Left kidney (tissue), 2 donors: ENCODE data around the gene NACAD. TPM values are rescaled to one million over a fixed set of nuclear protein-coding genes. Genes with fewer than 3 reads are reported as not detected.
"Not testable (repeated sequence)": the region's sequence is repeated elsewhere in the genome, so short reads cannot be mapped to it uniquely, and the experiment has no call there.

Source experiments
- DNase-seq: peaks from one replicate; pipeline ENCODE4 v3.0.0-alpha.2; 2013
- polyA plus RNA-seq: library from polyadenylated mRNA; unstranded; fragments of 120-200 nt; gene quantifications from one replicate; pipeline ENCODE4 v1.2.1, GENCODE V29; 2013; ENCODE audit not compliant: insufficient read length

Gene NACAD
- polyA plus RNA-seq, 1 donor: 8.6 TPM

DNA sequence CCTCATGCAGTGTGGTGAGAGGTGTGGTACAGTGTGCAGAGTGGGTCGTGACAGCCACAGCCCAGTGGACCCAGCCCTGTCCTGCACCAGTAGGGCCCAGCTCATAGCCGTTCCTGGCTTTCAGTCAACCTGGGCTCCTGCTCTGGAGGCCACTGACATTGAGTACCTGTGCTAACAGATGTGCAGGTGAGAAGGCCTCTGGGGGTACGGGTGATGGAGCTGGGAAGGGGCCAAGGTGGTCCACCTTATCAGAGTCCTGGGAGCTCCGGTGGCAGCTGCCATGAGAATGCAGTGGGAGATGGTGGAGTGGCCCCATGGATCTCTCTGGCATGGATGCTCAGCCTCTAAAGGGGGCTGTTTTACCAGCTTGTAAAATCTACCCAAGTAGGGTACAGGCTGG is 28.8 kb upstream of the NACAD start:
- no peak for DNase-seq

DNA sequence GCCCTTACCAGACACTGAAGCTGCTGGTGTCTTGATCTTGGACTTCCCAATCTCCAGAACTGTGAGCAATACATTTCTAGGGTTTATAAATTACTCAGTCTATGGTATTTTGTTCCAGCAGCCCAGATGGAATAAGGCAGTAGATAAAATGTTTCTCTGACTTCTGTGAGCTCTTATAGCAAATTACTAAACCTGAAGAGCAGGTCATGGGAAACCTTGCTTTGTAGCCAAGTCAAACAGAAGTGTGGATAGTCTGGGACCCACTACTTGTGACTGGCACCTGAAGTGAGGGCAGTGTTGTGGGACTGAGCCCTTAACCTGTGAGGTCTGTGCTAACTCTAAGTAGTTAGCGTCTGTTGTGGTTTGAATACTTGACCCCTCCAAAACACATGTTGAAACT is 27.3 kb upstream of the NACAD start:
- no peak for DNase-seq

DNA sequence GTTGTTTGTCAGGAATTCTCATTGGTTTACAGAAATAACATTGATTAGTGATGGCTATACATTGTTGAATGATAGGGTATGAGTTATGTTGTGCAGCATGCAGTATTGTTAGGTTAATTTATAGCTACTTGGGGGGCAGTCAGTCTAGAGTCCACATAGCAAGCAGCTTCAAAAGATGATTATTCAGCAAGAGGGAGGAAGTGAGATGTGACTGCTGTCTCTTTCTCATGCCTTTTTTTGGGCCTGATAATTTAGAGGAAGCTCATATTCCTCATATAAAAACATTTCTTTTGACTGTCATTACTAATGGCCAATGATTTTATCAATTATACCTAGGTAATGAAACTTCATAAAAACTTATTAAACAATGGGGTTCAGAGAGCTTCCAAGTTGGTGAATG is 26.2 kb upstream of the NACAD start:
- DNase-seq: no peak

DNA sequence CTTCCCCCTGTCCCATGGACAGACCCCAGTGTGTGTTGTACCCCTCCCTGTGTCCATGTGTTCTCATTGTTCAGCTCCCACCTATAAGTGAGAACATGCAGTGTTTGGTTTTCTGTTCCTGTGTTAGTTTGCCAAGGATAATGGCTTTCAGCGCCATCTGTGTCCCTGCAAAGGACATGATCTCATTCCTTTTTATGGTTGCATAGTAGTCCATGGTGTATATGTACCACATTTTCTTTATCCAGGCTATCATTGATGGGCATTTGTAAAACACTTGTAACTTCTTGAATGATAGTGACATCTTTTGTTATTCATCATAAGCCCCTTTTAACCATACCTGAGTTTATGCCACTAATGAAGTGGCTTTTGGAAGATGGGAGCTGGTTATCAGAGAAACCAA is 25.5 kb upstream of the NACAD start:
- DNase-seq: not testable (repeated sequence)

DNA sequence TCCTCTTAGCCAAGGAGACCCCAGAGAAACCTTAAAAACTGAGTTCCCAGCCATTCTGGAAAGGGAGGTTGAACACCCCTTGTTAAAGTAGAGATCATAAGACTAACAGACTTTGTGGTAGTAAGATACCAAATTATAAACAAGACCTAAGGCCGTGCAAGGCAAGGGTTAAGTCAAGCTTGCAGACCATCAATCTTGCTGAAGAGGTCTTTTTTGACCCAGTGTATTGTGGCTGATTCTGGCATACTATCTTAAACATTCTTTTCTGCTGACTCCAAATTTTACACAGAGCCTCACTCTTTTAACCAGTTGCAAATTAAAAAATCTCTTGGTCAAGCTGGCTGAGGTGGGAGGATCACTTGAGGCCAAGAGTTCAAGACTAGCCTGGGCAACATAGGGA is 23.9 kb upstream of the NACAD start:
- DNase-seq: no peak

DNA sequence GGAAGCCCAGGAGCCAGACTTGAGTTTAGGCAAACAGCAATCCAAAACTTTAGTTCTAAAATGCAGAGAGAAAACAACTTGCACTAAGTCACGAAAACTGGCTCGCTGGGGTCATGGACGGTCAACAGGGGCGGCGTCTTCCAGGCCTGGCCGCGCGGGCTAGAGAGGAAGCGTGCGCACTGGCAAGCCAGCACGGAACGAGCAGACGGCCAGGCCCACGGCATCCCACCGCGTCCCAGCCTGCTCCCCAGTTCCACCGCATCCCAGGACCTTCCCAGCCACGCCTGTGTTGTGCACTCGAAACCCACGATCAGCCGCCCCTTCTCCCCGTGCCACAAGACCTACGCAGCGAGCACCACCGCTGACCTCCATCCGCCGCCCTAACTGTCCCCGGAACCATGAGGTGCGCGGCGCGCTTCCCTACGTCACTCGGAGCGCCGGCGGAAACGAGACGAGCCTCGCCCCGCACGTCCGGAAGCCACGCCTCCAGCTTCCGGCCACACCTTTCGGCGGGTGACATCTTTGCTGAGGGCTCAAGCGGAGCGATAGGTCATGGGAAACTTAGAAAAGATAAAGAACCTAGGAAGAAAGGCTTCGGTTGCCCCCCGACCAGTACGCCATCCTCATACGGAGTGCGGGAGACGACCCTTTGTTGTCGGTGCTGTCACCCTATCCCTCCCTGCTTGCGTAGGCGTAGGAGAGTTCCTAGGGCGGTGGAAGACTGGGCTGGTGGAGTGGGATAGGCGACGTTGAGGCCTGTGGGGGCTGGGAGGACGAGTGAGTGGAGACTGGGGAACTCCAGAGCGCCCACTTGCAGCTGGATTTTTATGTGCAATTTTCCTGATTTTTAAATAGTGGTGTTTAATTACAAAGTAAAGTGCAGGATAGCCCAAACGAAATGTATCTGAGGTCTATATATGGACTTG is 22.8 kb upstream of the NACAD start, which contains the start of gene TBRG4:
TBRG4 (minus strand) TSS at position 400 of the 926 bp plus-strand sequence. CDS start 2,460 bp downstream, outside the sequence.
- DNase-seq: peak; percentile 96

DNA sequence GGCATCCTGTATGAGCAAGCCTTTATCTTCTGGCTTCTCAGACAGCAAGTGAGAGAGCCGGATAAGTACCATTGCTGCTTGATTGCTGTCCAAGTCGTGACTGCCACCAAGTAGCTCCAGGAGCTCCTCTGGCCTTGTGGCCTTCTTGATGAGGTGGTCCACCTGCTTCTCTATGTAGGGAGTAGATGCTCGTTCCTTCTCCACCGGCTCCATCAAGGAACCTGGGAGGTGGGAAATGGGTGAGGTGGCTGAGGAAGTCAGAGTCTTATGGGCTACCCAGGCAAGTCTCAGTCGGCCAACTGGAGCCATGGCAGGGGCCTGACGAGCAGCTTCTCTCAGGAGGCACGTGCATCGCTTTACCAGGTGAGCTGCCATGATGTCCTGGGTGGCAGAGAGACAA is 20.1 kb upstream of the NACAD start:
- DNase-seq: no peak

DNA sequence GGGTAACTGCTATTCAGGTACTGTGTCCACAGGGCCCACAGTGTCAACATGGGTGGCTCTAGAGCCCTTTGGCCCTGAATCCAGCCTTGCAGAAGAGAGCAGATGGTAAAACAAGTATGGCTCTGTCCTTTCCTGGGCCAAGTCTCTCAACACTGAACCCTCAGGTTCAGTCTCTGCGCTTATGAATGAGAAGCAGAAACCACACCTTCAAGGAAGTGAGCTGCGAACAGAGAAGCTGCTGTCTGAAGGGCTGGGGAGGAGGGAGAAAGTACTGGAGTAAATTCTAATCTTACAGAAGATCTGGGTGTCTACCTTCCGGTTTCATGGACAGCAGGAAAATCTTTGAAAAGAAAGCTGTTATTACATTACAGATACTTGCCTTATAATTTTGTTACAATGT is 18.6 kb upstream of the NACAD start:
- DNase-seq: no peak

DNA sequence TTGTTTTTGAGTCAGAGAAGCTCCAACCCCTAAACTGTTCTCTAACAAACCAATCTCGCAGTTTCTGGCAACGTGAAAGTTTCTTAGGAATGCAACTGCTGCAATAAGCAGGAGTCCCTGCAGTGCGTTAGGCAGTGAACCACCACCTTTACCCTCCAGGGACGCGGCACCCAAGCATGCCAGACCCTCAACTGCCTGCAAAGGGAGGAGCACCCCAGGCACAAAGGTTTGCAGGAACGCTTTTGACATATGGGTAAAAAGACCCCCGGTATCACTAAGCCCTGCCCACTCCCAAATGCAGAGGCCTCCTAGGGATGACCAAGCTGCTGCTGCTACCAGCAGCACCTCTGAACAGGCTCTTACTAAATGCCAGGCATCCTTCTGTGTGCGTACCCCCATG is 18.1 kb upstream of the NACAD start:
- no peak for DNase-seq

DNA sequence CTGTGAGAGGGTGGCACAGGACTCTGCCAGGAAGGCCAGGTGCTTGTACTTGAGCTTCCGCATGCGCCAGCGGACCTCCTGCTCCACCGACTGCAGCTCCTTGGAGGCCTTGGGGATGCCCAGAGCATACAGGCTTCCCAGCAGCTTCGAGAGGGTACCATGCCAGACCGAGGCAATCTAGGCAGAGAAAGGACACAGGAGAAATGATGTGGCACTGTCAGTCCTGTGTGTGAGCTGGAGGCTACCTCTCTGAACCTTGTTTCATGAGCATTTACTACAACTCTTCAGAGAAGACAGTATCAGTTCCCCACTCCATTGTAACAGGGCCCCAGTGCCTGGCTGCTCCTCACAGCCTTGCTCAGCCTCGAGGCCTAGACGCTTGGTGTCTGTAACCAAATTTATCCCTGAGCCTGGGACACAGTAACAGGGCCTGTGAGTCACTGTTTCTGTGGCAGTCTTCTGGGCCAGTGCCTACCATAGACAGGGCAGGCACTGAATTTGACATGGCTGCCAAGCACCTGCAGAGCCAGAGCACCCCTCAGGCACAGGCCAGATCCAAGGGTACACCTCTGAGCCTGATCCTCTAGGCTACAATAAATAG is 16.9 kb upstream of the NACAD start:
- DNase-seq: no peak

DNA sequence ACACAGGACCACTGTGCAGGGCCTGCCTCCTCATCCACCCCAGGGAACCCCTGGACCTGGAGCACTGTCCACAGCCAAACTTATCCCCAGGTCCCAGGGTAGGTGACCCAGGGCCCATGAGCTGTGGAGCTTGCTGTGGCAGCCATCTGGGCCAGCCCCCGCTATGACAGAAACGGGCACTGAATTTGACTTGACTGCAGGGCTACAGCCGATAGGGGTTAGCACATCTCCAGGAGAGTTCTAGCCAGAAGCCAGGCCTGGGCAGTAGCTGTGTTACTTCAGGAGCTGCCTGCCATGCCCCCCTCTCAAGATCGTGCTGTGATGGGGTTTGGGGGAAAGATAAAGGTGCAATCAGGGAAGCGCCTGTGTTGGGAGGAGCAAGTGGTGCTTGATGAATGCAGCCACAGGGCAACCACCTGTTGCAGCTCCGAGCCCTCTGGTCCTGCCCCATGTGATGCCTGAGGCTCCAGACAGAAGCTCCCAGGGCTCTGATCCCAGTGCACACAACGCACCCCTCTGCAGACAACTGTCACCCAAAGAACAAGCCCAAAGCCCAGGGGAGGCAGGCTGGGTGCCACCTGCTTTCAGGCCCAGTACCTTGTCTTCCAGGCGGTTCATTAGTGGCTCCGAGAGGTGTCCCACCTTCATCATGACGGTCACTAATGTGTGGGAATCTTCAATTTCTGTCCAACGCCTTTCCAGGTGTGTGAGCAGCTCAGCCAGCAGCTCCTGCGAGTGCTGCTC is 16.2 kb upstream of the NACAD start:
- DNase-seq: no peak

DNA sequence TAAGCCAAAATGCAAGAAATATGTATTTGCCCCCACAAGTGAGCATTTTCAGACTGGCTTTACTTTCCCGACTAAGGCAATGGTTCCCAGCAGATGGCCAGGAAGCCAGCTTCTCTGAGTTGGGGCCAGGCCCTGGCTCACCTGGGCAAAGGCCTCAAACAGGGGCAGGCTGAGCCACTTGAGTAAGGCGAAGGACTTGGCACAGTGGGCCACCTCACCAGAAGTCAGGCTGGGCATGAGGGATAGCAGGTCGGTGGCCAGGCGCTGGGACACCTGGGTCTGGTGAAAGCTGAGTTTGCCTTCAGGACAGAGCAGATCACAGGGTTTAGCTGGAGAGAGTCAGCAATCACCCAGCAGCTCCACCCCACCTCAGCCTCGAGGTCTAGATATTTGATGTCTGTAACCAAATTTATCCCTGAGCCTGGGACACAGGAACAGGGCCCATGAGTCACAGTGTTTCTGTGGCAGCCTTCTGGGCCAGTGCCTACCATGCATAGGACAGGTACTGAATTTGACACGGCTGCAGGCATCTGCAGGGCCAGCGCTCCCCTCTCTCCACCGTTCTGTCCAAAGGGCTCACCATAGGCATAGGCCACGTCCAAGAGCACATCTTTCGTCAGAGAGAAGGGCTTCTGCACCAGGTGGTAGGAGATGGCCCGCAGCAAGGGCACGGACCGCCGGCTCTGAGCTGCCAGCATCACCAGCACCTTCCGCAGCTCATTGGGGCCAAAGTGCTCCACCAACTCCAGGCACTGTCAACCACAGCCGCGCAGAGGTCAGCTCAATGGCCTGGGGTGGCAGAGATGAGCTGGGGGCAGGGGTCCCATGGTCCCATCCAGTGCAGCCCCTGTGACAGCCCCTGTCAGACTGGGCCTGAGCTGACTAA is 15.4 kb upstream of the NACAD start:
- DNase-seq: no peak

DNA sequence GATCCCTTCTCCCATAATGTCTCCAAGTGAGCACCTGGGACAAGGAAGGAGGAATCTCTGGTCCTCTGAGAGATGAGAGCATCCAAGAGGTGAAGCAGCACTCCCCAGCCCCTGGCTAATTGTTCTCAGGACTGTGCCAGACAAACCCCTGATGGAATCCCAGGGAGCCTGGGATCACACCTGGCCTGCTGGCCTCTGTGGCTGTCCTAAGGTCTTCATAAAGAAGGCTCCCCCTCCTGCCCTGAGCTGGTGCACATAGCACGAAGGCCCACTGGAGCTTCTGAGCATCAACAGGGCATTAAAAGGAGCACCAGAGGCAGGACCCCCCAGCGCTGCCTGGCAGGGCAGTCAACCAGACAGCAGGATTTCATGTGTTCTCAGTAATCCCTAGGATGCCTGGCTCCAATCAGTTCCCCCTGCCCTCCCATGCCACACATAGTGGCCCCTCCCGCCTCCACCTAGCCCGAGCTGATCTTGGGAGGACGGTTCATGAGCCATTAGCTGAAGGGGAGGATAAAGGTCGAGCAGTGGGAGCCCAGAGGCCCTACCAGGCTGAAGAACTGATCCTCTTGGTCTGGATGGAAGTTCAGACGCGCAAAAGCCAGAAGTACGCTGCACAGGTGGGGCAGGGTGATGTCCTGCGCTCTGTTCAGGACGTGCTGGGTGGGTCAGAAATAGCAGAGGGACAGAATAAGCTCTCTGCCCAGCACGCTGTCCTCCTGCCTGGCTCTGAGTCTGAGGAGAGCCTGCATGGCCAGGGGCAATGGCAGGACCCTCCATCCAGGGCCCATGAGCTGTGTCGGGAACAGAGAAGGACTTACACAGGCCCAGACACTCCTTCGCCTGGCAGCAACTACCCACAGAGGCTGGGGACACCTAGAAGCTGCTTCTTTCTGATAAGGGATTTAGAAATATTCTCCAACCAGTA is 14.3 kb upstream of the NACAD start:
- no peak for DNase-seq

DNA sequence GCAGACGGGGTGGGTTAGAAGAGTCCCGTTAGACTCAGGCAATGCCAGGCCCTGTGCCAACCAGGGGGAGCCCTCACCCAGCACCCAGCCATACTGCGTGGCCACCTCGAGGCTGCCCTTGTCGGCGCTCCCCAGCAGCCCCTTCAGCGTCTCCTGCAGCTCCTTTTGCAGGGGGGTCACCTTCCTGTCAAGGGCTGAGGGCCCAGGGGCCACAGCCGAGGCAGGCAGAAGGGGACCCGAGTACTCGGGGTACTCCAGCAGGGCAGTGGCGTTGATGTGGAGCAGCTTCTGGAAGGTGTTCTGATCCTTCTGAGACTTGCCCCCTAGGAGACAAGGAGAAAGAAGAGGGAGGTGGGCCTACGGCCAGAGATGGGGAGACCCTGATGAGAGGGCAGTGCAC is 13.0 kb upstream of the NACAD start:
- no peak for DNase-seq

DNA sequence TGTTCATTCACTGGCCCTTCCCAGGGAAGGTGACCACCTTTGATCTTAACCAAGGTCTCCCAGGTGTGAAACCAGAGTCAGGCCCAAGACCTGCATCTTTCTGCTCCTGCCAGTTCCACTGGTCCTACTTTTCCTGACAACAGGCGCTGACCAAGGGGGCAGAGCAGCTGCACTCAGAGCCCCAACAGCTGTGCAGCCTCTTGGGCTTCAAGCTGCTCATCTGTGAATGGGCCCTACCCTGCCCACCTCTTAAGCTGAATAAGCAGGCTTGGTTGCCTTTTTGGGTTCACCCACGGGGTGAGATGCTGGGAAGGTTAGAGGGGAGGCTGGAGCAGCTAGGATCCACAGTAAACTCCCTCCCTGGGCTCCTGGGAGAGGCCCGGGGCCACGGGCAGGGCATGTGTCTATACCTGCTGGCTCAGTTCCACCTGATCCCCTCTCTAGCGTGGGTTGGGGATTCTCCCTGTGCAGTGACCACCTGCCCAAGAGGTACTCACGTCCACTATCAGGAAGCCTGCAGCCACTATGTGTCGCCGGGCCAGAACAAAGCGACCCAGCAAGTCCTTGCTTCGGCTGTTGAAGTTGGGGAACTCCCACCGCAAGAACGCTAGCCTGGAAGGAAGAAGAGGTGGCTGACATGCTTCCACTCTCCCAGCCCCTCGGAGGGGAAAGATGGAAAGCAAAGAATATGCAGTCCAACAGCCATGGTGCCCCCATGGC is 12.2 kb upstream of the NACAD start:
- no peak for DNase-seq

DNA sequence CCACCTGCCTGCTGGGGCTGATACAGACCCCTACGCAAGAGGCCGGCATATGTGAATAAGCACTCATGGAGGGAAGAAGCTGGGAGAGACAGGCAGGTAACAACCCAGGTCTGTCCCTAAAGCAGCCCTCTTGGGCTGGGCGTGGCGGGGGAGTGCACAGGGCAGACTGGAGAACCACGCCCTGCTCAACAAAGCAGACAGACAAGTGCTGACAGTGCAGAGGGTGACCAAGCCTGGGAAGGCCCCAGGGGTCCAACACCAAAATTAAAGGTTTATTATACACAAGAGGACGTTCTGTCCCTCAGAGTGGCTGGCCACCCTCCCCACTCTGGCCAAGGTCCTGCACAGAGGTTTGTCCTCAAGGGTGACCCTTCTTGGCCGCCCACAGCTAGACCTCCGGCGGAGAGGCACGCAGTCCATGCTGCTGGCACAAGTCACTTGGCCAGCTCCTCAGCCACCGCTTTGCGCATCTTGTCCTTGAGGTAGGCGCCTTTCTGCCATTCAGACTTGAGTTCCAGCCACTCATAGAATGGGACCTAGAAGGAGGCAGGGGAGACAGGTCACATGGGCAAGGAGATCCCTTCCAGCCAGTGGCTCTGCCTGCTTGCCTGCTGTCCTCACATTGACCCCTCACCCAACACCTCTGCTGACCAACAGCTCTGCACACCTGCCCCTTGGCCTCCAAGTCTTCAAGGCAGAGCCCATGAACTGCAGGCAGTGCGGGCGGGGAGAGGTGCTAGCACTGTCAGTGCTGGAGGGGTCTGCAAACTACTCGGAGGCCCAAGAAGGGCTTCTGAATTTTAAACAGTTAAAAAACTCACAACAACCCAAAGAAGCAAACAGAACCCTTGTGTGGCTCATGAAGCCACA is 11.4 kb upstream of the NACAD start:
- DNase-seq: no peak

DNA sequence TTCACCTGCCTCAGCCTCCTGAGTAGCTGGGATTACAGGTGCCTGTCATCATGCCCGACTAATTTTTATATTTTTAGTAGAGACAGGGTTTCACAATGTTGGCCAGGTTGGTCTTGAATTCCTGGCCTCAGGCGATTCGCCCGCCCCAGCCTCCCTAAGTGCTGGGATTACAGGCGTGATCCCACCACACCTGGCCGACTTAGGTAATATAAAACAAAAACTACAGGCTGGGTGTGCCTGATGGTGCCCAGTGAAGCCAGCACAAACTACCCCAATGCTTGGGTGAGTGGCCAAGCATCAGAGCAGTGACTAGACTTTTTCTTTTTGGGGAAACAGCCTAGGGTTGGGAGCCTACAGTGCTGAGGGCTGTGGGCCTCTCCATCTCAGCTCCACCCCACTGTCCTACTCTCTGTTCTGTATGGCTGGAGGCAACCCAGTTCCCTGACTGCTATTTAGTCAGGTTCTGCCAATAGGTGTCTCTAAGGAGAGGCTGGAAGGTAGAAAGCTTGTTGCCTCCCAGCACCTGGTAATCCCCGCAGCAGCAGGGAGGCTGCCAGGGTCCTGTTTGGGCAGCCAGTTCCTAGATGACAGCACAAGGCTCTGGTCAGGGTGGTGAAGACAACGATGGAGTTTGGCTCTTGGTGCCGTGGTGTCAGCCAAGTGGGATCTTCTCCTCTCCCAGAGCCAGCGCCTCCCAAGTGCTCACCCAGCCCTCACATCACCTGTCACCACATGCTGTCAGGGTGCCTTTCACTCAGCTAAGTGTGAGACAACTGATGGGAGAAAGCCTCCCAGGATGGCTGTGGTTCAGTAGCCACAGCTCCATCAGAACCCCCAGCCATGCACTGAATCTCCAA is 10.4 kb upstream of the NACAD start:
- DNase-seq: no peak

DNA sequence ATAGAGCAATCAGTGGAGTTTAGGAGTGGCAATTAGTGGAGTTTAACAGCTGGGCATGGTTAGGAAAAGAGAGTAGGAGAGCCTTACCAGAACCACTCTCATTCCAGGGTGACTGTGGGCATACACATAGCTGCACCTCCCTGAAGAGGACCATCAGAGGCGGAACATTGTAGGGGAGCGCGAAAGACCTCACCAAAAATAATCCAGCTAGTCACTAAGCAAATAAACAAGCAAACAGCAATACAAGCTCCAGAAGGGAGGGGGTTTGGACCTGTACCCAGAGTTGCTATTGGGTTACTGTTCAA is 4.1 kb upstream of the NACAD start:
- DNase-seq: no peak
